GM12874 (cell line): ENCODE data around the gene USP49.

ENCODE experiments used
- CTCF ChIP-seq: IDR thresholded peaks from 2 replicates; pipeline ENCODE4 v1.5.1; 2011; ENCODE audit warnings: low read depth, mild to moderate bottlenecking, control low read depth, low read length, moderate library complexity; ENCODE audit not compliant: insufficient read depth

Gene USP49

GRCh38 chr6:41895300-41896233 is at the start of gene USP49:
Gene USP49 (minus strand): TSS chr6:41895375. CDS start chr6:41806983, 88,392 bp downstream.
- no peak for TF ChIP-seq CTCF

GRCh38 chr6:41943456-41943855 is 48.3 kb upstream of the USP49 start:
- no peak for TF ChIP-seq CTCF

DNA sequence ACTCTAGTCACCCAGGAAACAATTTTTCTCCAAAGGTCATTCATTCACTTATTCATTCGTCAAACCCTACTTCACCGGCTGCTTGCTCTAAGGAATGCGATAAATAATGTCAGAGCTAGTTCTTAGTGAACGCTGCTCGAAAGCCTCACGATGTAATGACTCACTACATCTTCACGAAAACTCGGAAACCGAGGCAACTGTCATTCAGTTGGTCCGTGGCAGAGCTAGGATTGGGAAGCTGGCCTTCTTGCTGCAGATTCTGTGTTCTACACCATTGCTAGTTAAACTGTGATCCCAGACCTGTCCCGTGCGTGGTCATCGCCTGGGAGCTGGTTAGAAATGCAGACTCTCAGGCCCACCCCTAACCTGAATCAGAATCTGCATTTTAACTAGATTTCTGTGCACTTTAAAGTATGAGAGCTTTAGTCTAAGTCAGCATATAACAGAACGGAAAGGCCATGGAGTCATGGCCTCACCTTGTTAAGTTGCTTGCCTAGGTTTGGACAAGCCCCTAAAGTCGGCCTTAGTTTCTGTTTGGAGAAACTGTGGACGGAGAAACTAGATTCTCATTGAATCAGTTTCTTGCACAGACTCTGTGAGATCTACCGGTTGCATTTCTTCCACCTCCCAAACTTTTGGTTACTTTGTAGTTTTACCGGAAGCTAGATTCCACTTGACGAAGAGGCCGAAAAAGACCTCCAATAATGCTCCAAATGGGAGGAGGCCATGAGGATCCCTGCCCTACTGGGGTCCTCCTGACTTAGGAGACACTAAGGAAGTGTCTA is 47.1 kb upstream of the USP49 start:
- TF ChIP-seq CTCF, result no peak

DNA sequence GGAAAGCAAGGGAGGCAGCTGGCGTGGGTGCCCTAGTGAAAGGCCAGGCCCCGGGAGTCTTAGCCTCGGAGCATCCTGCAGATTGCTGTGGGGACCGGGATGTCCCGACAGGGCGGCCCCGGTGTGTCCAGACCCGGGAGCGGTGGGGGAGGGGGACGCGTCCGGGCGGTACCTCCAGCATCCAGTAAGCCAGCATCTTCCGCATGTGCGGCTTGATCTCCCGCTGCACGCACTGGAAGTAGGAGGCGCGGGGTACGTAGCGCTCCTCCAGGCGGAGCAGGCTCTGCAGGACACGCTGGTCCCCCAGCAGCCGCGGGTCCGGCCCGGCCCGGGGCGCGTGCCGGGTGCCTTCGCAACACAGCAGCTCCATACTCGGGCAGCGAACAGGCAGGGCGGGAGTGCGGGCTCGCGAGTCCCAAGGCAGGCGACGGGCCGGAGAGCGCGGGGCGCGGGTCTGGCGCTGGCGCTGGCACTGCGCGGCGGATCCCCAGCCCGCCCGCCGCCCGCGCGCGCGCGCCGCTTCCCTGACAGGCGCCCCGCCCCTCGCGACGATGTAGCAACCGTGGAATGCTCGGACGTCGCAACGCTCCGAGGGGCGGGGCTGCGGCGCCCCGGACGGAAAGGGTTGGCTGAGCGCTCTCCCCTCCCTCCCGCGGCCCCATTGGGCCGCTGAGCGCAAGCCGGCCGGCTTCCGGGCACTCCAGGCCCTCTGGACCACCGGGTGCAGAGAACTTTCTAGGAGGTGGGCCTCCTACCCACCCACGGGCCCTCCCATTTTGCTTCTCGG is 46.3 kb upstream of the USP49 start, which contains the start of gene CCND3:
CCND3 (minus strand) TSS at position 529 of the 787 bp plus-strand sequence; CDS start at position 370, 159 bp downstream.
- TF ChIP-seq CTCF, result no peak

DNA sequence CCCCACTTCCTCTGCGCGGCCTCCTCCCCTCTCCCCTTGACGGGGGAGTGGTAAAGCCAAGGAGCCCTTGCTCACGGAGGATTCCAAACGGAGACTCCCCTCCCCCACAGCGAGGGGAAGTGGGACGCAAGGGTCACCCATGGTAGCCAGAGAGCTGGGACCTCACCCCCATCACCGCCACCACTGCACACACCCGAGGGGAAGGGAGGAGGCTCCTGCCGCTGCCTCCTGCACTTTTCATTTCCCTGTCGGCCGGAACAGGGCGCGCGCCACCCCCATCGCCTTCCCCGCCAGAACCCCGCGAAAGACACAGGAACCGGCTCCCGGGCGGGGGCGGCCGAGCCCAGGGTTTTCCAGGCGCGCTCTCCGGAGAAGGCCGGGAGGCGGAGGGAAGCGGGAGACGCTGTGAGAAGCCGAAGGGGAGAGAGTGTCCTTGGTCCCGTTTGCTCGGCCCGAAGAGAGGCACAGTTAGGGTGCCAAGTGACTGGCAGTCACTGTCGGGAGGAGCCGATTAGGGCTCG is 45.6 kb upstream of the USP49 start:
- TF ChIP-seq CTCF, result no peak

GRCh38 chr6:41939848-41940758 is 44.9 kb upstream of the USP49 start:
- no peak for TF ChIP-seq CTCF
